Measurements from ENCODE around the gene COIL.

COIL gene

DNA sequence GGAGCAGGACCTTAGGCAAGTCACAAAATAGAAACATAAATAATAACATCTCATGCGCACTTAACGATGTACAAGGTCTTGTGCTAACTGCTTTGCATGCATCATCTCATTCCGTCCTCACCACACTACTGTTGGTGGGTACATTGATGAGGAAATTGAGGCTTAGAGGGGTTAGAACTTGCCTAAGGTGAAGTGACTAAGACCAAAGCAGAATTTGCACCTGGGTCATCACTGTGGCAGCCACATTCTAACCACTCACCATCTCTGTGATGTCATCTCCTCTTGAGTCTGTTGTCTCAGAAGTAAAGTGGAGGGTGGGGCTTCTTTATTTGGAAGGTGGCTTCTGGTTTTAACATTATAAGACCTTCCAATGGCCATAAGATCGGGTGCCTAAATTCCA, 26.6 kb downstream of the COIL start:
- DNase-seq, result no peak

- no peak for DNase-seq
Observed at GRCh38 chr17:56933868-56934267, 27.0 kb downstream of the COIL start.

- DNase-seq, result no peak
Observed at GRCh38 chr17:56933151-56933745, 27.6 kb downstream of the COIL start.

DNA sequence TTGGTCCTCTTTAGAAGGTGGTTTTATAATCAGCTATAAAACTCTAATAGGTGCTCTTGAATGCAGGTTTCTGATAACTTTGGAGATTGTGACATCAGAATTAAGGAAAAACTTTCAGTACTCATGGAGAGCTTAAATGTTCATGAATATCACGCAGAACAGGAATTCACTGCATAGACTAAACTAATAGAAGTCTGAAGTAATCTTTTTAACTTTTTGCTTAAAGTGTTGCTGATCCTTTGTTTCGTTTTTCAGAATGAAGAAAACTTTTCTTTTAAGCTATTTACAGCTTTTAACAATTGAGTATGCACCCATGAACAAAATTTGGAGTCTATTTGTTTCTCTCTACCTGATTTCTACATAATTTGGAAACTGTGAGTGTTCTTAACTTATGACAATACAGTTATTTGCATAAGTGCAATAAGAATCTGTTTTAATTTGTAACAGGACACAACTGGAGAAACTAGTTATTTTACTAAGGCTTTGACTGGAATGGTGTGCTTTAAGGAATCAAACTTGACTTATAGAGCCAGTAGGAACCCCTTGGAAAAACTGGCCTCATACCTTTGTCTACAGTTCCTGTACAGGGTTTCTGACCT, 30.0 kb downstream of the COIL start:
- DNase-seq, result no peak

DNA sequence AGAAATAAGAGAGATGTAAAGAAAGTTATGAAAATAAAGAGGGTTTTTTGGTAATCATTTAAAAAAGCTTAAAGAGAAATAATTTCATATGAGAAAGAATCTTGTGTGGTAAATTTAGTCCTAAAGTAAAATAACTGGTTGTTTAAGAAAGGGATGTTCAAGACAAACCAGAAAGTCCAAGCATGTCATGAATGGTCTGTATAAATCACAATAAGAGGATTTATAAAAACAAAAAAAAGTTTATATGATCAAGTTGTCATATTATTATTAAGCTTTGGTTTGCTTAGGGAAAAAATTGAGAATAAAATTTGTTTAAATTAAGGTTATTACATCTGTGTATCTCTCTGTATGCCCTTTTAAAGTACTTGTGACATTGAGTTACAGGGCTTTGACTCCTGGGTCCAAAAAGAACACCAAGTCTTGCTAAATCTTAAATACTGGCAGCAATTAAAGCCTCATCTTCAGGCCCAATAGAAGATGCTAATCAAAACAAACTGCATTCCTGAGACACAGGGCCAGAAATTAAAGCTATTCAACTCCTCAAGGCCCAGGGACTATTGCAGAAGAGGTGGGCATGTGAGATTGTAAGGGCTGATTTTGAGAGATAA, 31.4 kb downstream of the COIL start:
- DNase-seq, result no peak

DNA sequence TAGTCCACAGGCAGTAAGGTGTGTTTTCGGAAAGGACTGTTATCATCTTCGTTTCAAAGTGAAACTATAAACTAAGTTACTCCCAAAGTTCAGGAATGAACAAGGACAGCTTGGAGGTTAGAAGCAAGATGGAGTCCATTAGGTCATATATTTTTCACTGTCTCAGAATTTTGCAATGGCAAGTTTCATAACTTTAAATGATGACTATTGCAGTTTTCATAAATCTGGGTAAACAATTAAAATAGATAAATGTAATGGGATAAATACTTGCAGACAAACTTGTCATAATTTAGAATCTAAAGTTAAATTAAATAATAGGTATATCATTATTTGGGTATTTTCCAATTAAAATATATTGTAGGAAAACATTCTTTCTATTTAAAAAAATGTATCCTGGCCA, 32.3 kb downstream of the COIL start:
- DNase-seq, result no peak

- DNase-seq, result no peak
Observed at GRCh38 chr17:56926704-56927103, 34.1 kb downstream of the COIL start.

DNA sequence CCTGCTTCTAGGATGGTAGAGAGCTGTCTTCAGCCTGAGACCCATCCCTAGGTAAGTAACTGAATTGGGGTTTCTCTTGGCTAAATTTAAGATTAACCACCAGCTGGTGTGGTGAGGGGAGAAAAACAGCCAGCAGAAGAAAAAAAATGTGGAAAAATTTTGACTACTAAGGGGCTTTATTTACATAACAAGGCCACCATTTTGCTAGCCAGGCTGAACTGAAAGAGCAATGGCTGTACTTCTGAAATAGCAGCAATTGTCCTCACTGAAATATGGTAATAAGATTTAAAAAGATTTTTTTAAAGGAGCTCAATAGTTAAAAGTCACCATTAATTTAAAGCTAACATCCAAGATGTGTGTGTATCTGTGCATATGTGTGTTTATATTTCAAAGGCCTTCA, 34.6 kb downstream of the COIL start:
- DNase-seq, result no peak

DNA sequence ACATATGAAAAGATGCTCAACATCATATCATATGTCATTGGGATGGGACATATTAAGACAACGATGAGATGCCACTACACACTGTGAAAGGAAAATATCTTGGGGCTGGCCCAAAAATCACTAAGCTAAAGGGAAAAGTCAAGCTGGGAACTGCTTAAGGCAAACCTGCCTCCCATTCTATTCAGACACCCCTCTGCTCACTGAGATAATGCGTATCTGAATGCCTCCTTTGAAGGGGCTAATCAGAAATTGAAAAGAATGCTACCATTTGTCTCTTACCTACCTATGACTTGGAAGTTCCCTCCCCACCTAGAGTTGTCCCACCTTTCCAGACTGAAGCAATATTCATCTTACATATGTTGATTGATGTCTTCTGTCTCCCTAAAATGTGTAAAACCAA, 35.8 kb downstream of the COIL start:
- no peak for DNase-seq

- DNase-seq, result no peak
Observed at GRCh38 chr17:56919717-56920116, 41.1 kb downstream of the COIL start.

DNA sequence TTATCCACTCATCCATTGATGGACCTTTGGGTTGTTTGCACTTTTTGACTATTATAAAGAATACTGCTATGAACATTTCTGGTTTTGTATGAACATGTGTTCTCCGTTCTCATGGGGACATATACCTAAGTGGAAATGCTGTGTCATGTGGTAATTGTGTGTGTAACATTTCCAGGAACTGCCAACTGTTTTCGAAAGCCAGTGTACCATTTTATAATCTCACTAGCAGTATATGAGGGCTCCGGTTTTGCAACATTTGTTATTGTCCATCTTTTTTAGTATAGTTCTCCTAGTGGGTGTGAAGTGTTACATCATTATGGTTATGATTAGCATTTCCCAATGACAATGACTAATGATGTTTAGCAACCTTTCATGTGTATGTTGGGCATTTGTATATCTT, 41.9 kb downstream of the COIL start:
- DNase-seq, result no peak

- no peak for DNase-seq
Observed at GRCh38 chr17:56917559-56918296, 43.1 kb downstream of the COIL start.

GRCh38 chr17:56914581-56915273, 46.1 kb downstream of the COIL start:
- DNase-seq, result no peak

DNA sequence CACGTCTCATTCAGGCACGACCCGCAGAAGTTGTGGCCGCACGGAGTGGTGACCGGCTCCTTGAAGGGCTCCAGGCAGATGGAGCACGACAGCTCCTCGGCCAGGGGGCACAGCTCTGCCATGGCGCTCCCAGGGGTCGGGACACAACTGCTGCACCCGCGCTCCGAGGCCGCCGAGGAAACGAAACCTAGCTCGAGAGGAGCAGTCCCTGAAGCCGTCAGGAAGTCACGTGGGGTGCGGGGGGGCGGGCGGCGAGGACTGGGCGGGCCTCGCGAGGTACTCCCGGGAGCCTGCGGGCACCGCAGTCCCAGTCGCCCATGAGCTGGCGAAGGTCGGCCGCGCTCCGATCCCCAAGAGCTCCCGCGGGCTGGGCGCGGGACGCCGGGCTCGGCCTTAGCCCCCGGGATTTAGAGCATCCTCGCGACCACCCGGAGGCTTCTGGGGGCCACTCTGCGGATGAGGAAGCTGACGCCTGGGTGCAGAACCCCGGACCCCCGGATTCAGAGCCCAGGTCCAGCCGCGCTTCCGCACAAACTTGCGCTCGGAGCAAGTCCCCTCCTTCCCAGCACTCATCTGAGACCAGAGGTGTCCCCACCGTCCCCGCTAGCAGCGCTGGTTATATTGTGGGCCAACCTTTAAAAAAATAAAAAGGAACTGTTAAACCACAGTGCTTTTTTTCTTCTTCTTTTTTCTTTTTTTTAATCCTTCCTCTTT, 46.8 kb downstream of the COIL start, which contains the start of gene TRIM25:
TRIM25 (minus strand) TSS at position 183 of the 714 bp plus-strand sequence; CDS start at position 122, 61 bp downstream.
- peak; percentile 85 for DNase-seq

GRCh38 chr17:56913353-56913866, 47.4 kb downstream of the COIL start:
- DNase-seq, result no peak

- no peak for DNase-seq
Observed at GRCh38 chr17:56913000-56913311, 47.9 kb downstream of the COIL start.

- no peak for DNase-seq
Observed at GRCh38 chr17:56912105-56912999, 48.5 kb downstream of the COIL start.

GRCh38 chr17:56910509-56911235, 50.2 kb downstream of the COIL start:
- no peak for DNase-seq

DNA sequence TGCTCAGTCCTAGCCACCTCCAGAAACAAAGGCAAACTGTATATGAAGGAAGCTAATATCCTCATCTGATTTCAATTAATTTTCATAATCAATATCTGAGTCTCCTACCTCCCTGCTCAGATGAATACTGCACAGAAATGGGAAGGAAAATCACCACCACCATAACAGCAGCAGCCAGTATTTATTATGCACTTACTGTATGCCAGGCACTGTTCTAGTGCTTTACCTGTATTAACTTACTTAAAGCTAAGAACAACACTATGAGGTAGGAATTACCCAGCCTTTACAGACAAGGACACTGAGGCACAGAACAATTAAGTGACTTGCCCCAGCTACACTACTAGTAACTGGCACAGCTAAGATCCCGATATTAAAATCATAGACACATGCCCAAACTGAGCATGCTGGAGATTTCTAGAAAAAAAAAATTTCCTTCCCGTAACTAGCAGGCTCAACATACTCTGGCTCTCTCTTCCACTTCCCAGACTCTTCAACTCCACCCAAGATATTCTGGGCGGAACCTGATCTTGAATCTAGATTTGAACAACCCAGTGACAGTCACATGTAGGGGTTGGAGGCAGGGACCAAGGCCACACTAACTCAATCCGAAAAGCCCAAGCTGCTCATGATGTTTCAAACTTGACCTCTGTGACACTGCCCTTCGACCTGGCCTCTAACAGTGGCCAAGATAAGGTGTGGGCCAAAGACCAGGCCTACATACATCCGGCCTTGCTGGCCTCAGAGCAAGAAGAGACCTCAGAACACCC, 50.9 kb downstream of the COIL start:
- no peak for DNase-seq

GRCh38 chr17:56908001-56908542, 52.8 kb downstream of the COIL start:
- no peak for DNase-seq

Measured in effector CD4-positive, alpha-beta T cell (primary cell).